T-helper 9 cell (primary cell): Measurements from ENCODE around the gene SLC25A11.

Experiments used
- DNase-seq: peaks from one replicate; pipeline ENCODE4 v3.0.0-alpha.2; 2020

SLC25A11 gene

GRCh38 chr17:4893721-4894560, 45.9 kb downstream of the SLC25A11 start:
- no peak for DNase-seq

- no peak for DNase-seq
Measured at GRCh38 chr17:4893272-4893671, 46.6 kb downstream of the SLC25A11 start.

- no peak for DNase-seq
Measured at GRCh38 chr17:4892499-4893221, 47.2 kb downstream of the SLC25A11 start.

GRCh38 chr17:4891411-4892410, 48.1 kb downstream of the SLC25A11 start:
- DNase-seq = no peak

- no peak for DNase-seq
Measured at GRCh38 chr17:4887581-4887980, 52.3 kb downstream of the SLC25A11 start.
